HEK293T (cell line): ENCODE data around the gene IPO11.

ENCODE experiments used
- ARNT ChIP-seq: fragments of 450-650 bp; IDR thresholded peaks from 2 replicates; pipeline ENCODE4 v1.6.1; 2017; ENCODE audit warnings: mild to moderate bottlenecking
- BHLHE40 ChIP-seq: fragments of 450-650 bp; IDR thresholded peaks from 2 replicates; pipeline ENCODE4 v1.6.1; 2016; ENCODE audit warnings: mild to moderate bottlenecking, moderate library complexity, borderline replicate concordance
- CTBP1 ChIP-seq: fragments of 450-650 bp; IDR thresholded peaks from 2 replicates; pipeline ENCODE4 v1.6.1; 2016; ENCODE audit warnings: borderline replicate concordance
- FOXA1 ChIP-seq: fragments of 450-650 bp; IDR thresholded peaks from 2 replicates; pipeline ENCODE4 v1.6.1; 2016; ENCODE audit warnings: mild to moderate bottlenecking
- FOXK2 ChIP-seq: fragments of 450-650 bp; IDR thresholded peaks from 2 replicates; pipeline ENCODE4 v1.6.1; 2016; ENCODE audit warnings: mild to moderate bottlenecking
- FOXM1 ChIP-seq: fragments of 450-650 bp; IDR thresholded peaks from 2 replicates; pipeline ENCODE4 v1.6.1; 2017; ENCODE audit warnings: mild to moderate bottlenecking, borderline replicate concordance
- HDGF ChIP-seq: fragments of 450-650 bp; IDR thresholded peaks from 2 replicates; pipeline ENCODE4 v1.6.1; 2017; ENCODE audit warnings: antibody characterized with exemption, borderline replicate concordance
- NFRKB ChIP-seq: fragments of 450-650 bp; IDR thresholded peaks from 2 replicates; pipeline ENCODE4 v1.6.1; 2016; ENCODE audit warnings: mild to moderate bottlenecking, moderate library complexity
- SP1 ChIP-seq: fragments of 450-650 bp; IDR thresholded peaks from 2 replicates; pipeline ENCODE4 v1.6.1; 2017
- SUZ12 ChIP-seq: fragments of 450-650 bp; IDR thresholded peaks from 2 replicates; pipeline ENCODE4 v1.6.1; 2016; ENCODE audit warnings: mild to moderate bottlenecking
- ZNF384 ChIP-seq: fragments of 450-650 bp; IDR thresholded peaks from 2 replicates; pipeline ENCODE4 v1.6.1; 2016

DNA sequence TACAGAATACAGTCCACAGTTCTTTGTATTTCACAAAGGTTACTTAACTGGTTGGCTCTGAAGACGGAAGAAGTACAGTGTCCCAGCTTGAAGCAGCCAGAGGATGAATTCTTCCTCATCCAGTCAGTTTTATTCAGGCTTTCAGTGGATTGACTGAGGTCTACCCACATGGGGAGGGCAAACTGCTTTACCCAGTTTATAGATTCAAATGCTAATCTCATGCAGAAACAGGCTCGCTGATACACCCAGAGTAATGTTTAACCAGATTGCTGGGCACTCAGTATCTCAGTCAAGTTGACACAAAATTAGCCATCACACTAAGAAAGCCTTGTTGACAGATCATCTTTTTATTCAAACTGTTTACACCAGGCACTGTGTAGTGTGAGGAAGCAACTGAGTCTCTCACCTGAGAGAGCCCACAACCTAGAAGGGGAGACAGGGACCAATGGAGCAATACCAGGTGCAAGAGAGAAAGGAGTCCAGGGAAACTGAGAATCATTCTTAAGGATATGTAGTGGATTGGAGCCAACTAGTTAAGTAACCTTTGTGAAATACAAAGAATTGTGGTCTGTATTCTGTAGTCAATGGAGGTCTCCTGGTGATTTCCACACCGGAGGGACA lies 181.9 kb downstream of the IPO11 start:
- TF ChIP-seq SUZ12 (no peak), FOXM1 (no peak), FOXK2 (no peak), SP1 (no peak), ZNF384 (no peak), FOXA1 (no peak), NFRKB (no peak), BHLHE40 (no peak), CTBP1 (no peak), ARNT (no peak), HDGF (no peak)
